K562 (cell line): ENCODE measurements around the gene DEGS2. TPM values are rescaled to one million over a fixed set of nuclear protein-coding genes. Genes with fewer than 3 reads are reported as not detected.

Experiments used
- CAMTA2 ChIP-seq: fragments of 250-450 bp; sonication (Bioruptor Pico); conservative IDR thresholded peaks from 2 replicates; pipeline ENCODE4 v1.5.1; 2022
- GABPB1 ChIP-seq: sonication (generic); formaldehyde crosslinking; IDR thresholded peaks from 2 replicates; pipeline ENCODE4 v1.8.0; 2022; ENCODE audit warnings: mild to moderate bottlenecking, missing genetic modification reagents
- JUND ChIP-seq, 2 experiments: IDR thresholded peaks; 2 replicates in 1 of 2; 3 replicates in 1 of 2; pipeline ENCODE4 v1.6.1; 2011; ENCODE audit warnings: borderline replicate concordance in 2 of 2, low read depth in 2 of 2, low read length in 2 of 2, improper control_type of control experiment in 1 of 2, missing biosample characterization in 1 of 2, missing genetic modification characterization in 1 of 2, missing genetic modification reagents in 1 of 2
- MXD1 ChIP-seq: fragments of 250-450 bp; sonication (Bioruptor Pico); IDR thresholded peaks from 2 replicates; pipeline ENCODE4 v1.8.0; 2021; ENCODE audit warnings: borderline replicate concordance, mild to moderate bottlenecking, moderate library complexity; ENCODE audit not compliant: poor library complexity, severe bottlenecking
- NCOA4 ChIP-seq: fragments of 450-650 bp; IDR thresholded peaks from 2 replicates; pipeline ENCODE4 v1.6.1; 2018; ENCODE audit warnings: mild to moderate bottlenecking; ENCODE audit not compliant: partially characterized antibody
- PML ChIP-seq: IDR thresholded peaks from 2 replicates; pipeline ENCODE4 v1.6.1; 2012; ENCODE audit warnings: low read length, inconsistent platforms
- PTTG1 ChIP-seq: fragments of 450-650 bp; IDR thresholded peaks from 2 replicates; pipeline ENCODE4 v1.6.1; 2016; ENCODE audit warnings: low read depth, mild to moderate bottlenecking, missing genetic modification characterization, missing compliant biosample characterization
- RFX5 ChIP-seq: IDR thresholded peaks from 2 replicates; pipeline ENCODE4 v1.6.1; 2011; ENCODE audit warnings: low read depth, mild to moderate bottlenecking, improper control_type of control experiment, low read length
- SAP30 ChIP-seq: fragments of 200-600 bp; sonication (generic); IDR thresholded peaks from 2 replicates; pipeline ENCODE4 v1.6.1; 2012; ENCODE audit warnings: borderline replicate concordance, low read depth, mild to moderate bottlenecking, moderate library complexity, low read length, control low read depth, inconsistent platforms; ENCODE audit not compliant: insufficient read depth, poor library complexity, severe bottlenecking
- SMARCB1 ChIP-seq: IDR thresholded peaks from 2 replicates; pipeline ENCODE4 v1.6.1; 2011; ENCODE audit warnings: improper control_type of control experiment, low read depth; ENCODE audit not compliant: insufficient read length
- TCF7 ChIP-seq: sonication (generic); IDR thresholded peaks from 2 replicates; pipeline ENCODE4 v1.6.1; 2016; ENCODE audit warnings: antibody characterized with exemption, borderline replicate concordance
- TEAD2 ChIP-seq: fragments of 450-650 bp; IDR thresholded peaks from 2 replicates; pipeline ENCODE4 v1.6.1; 2016; ENCODE audit warnings: missing genetic modification characterization, control low read depth, missing compliant biosample characterization
- TRIM24 ChIP-seq, 2 experiments: fragments of 450-650 bp; IDR thresholded peaks; 2 replicates each; pipeline ENCODE4 v1.6.1; 2016
- ZBTB43 ChIP-seq: sonication (generic); formaldehyde crosslinking; IDR thresholded peaks from 2 replicates; pipeline ENCODE4 v1.8.0; 2023; ENCODE audit warnings: mild to moderate bottlenecking, missing genetic modification reagents
- ZKSCAN1 ChIP-seq: fragments of 150-350 bp; IDR thresholded peaks from 2 replicates; pipeline ENCODE4 v1.6.1; 2016; ENCODE audit warnings: low read depth, low read length
- ZNF146 ChIP-seq: IDR thresholded peaks from one replicate; pipeline ENCODE4 v1.6.1; 2018; ENCODE audit warnings: missing compliant biosample characterization; ENCODE audit not compliant: unreplicated experiment
- ZNF24 ChIP-seq: fragments of 450-650 bp; IDR thresholded peaks from 2 replicates; pipeline ENCODE4 v1.6.1; 2016
- ZNF395 ChIP-seq: fragments of 200-800 bp; sonication (Bioruptor generic); IDR thresholded peaks from 2 replicates; pipeline ENCODE4 v1.6.1; 2017; ENCODE audit warnings: missing genetic modification characterization, missing compliant biosample characterization
- ZNF644 ChIP-seq: fragments of 200-800 bp; sonication (Bioruptor generic); IDR thresholded peaks from 2 replicates; pipeline ENCODE4 v1.6.1; 2016; ENCODE audit warnings: low read depth, missing genetic modification characterization, missing compliant biosample characterization
- polyA plus RNA-seq, 8 experiments: library from polyadenylated mRNA; depleted of rRNA in 4 of 8; stranded (reverse) in 5 of 8; unstranded in 3 of 8; fragments of >200 nt; fragmentation: Nextera tagmentation in 2 of 8; fragmentation: Illumina TruSeq in 1 of 8; extraction: Ambion mirVana in 2 of 8; extraction: Trizol in 1 of 8; gene quantifications; 2 replicates each; pipeline versions ENCODE4 v1.2.1 to v1.2.3, GENCODE V29; 2011 to 2014; ENCODE audit warnings: inconsistent platforms in 1 of 8, missing spikeins in 1 of 8
- total RNA-seq, 7 experiments: library from RNA; depleted of rRNA in 6 of 7; stranded (reverse); fragments of >200 nt in 6 of 7; fragmentation: Illumina TruSeq in 2 of 7; extraction: Trizol in 2 of 7; gene quantifications; 2 replicates each; pipeline versions ENCODE4 v1.2.1 to v1.2.3, GENCODE V29; 2011 to 2021; ENCODE audit warnings: low replicate concordance in 1 of 7
- TF ChIP-seq, protein P1 (sequence below): fragments of 250-450 bp; sonication (Bioruptor Pico); IDR thresholded peaks from 2 replicates; pipeline ENCODE4 v1.8.0; 2021; ENCODE audit warnings: mild to moderate bottlenecking, moderate library complexity
- TF ChIP-seq, protein P2 (sequence below): fragments of 450-650 bp; IDR thresholded peaks from 2 replicates; pipeline ENCODE4 v1.6.1; 2016; ENCODE audit warnings: borderline replicate concordance

The DEGS2 gene
- total and polyA plus RNA-seq, 9 of the 15 experiments (the other 6 are each of a cell fraction or from before 2014, with no cell fraction given): 0.22 to 2.9 (median 0.70) TPM

DNA sequence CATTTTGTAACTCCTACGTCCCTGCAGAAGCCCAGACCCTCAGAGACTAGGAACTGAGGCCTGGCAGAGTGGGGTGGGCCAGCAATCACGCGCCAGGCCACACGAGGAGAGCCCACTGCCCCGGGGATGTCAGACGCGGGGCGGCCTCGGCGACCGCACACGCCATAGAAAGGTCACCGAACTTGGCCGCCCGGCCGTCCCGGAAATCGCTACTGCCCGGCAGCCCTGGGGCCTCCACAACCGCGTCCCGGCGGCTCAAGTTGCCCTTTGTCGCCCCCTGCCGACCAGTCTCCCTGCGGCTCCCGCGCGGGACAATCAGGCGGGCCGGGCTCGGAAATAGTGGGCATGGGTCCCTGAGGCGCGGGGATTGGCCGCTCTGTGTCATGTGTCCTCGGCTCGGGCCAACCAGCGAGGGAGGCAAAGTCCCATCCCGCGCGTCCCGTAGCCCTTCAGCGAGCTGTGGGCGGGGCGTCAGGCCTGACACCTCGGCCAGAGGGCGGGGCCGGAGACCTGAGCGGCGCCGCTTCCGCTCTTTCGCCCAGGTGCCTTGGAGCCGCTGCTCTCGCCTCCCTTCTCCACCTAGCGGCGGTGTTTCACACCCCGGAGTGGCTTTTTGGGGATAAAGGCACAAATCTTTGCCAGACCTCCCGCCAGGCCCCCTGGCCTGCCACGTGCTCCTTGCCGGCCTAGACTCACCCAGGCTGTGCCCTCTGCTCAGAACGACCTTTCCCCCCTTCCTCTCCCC lies 33.4 kb upstream of the DEGS2 start (continued):
- no peak for TF ChIP-seq CAMTA2 (CRISPR knock-in tag)
- no peak for TF ChIP-seq ZNF24
- peak; percentile 82 for TF ChIP-seq ZNF395
- TF ChIP-seq NCOA4: no peak
- no peak for TF ChIP-seq PTTG1 (tag)
- no peak for TF ChIP-seq SMARCB1
- no peak for TF ChIP-seq TEAD2 (tag)
- TF ChIP-seq JUND (IDR thresholded peaks at IDR 0.05; ENCODE audit: borderline replicate concordance, low read depth, low read length): no peak; the same call in 1 of the 2 replicates
- no peak; the same call in 2 of the 3 replicates for TF ChIP-seq JUND (tag; IDR thresholded peaks at IDR 0.05; ENCODE audit: borderline replicate concordance, low read depth, low read length)
- no peak; the same call in 1 of the 2 replicates for TF ChIP-seq ZNF644
- no peak for TF ChIP-seq ZKSCAN1
- no peak for TF ChIP-seq PML
- TF ChIP-seq, protein P1, sequence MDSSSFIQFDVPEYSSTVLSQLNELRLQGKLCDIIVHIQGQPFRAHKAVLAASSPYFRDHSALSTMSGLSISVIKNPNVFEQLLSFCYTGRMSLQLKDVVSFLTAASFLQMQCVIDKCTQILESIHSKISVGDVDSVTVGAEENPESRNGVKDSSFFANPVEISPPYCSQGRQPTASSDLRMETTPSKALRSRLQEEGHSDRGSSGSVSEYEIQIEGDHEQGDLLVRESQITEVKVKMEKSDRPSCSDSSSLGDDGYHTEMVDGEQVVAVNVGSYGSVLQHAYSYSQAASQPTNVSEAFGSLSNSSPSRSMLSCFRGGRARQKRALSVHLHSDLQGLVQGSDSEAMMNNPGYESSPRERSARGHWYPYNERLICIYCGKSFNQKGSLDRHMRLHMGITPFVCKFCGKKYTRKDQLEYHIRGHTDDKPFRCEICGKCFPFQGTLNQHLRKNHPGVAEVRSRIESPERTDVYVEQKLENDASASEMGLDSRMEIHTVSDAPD (CRISPR knock-in tag): no peak
- peak; percentile 87 for TF ChIP-seq GABPB1 (CRISPR knock-in tag)
- no peak for TF ChIP-seq TRIM24 (IDR thresholded peaks at IDR 0.05)
- peak; percentile 8 for TF ChIP-seq SAP30
- TF ChIP-seq TCF7: 0 out of 2 replicates have a peak, but pooled peaks have one; percentile 37
- TF ChIP-seq ZNF146 (CRISPR knock-in tag): no peak
- TF ChIP-seq ZBTB43 (CRISPR knock-in tag): no peak
- TF ChIP-seq, protein P2, sequence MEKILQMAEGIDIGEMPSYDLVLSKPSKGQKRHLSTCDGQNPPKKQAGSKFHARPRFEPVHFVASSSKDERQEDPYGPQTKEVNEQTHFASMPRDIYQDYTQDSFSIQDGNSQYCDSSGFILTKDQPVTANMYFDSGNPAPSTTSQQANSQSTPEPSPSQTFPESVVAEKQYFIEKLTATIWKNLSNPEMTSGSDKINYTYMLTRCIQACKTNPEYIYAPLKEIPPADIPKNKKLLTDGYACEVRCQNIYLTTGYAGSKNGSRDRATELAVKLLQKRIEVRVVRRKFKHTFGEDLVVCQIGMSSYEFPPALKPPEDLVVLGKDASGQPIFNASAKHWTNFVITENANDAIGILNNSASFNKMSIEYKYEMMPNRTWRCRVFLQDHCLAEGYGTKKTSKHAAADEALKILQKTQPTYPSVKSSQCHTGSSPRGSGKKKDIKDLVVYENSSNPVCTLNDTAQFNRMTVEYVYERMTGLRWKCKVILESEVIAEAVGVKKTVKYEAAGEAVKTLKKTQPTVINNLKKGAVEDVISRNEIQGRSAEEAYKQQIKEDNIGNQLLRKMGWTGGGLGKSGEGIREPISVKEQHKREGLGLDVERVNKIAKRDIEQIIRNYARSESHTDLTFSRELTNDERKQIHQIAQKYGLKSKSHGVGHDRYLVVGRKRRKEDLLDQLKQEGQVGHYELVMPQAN: no peak
- TF ChIP-seq RFX5: no peak
- no peak for TF ChIP-seq MXD1 (CRISPR knock-in tag)
